ENCODE results near the gene OARD1. TPM values are rescaled to one million over a fixed set of nuclear protein-coding genes. Genes with fewer than 3 reads are reported as not detected.

OARD1 gene
- total and polyA plus RNA-seq, 2 experiments from 2014 or later, result 31.2 to 46.4 TPM

DNA sequence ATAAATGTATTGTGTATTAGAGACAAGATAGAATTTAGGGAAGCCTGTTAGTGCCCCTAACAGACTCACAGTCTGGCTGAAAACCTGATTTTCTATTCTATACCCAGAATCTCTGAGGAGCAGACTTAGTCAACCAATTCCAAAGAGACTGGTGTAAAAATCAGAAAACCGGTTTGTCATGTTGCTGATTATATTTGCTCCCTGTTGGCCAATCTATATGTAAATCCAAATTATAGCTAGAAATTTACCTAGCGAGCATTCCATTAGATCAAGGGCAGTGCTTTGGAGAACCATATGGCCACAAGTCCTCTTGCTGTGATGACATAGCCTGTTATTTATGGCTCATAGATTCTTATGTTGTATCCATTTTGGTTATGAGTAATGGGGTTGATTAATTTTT, 5.4 kb upstream of the OARD1 start:
- Histone ChIP-seq H3K4me3 (no peak overlapping the region), H3K79me2 (peaks cover 86% of the 10 kb centered on the region), H3K27ac (no peak overlapping the region), H3K9me2 (replicated peaks; ENCODE audit: insufficient read depth) (no peaks in the 10 kb centered on the region), H3K4me2 (no peak overlapping the region), H3K27me3 (no peaks in the 10 kb centered on the region), H4K20me1 (ENCODE audit: insufficient read depth, poor library complexity, severe bottlenecking) (peaks cover 47% of the 10 kb centered on the region), H3K36me3 (replicated peaks; ENCODE audit: insufficient read depth, low read depth) (no peaks in the 10 kb centered on the region), H3K4me1 (ENCODE audit: insufficient read depth) (peaks cover 15% of the 10 kb centered on the region), H2AFZ (no peak overlapping the region), H3K9me3 (ENCODE audit: low read depth) (no peaks in the 10 kb centered on the region)
- TF ChIP-seq EZH2 (IDR thresholded peaks at IDR 0.05; ENCODE audit: borderline replicate concordance) (no peak), EZH2phosphoT487 (IDR thresholded peaks at IDR 0.05; ENCODE audit: low read depth, severe bottlenecking, unreplicated experiment) (no peak)
- TF ChIP-seq, protein P1, sequence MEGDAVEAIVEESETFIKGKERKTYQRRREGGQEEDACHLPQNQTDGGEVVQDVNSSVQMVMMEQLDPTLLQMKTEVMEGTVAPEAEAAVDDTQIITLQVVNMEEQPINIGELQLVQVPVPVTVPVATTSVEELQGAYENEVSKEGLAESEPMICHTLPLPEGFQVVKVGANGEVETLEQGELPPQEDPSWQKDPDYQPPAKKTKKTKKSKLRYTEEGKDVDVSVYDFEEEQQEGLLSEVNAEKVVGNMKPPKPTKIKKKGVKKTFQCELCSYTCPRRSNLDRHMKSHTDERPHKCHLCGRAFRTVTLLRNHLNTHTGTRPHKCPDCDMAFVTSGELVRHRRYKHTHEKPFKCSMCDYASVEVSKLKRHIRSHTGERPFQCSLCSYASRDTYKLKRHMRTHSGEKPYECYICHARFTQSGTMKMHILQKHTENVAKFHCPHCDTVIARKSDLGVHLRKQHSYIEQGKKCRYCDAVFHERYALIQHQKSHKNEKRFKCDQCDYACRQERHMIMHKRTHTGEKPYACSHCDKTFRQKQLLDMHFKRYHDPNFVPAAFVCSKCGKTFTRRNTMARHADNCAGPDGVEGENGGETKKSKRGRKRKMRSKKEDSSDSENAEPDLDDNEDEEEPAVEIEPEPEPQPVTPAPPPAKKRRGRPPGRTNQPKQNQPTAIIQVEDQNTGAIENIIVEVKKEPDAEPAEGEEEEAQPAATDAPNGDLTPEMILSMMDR (IDR thresholded peaks at IDR 0.05; ENCODE audit: poor library complexity), result no peak
- DNase-seq (ENCODE audit: low spot score), result no peak
- 87% methylated on average over 2 of the region's 2 CpGs for WGBS (ENCODE audit: low lambda C conversion rate, missing lambda C conversion rate)

GRCh38 chr6:41075651-41076626, 3.8 kb upstream of the OARD1 start:
- no peak for DNase-seq (ENCODE audit: low spot score)
- TF ChIP-seq, protein P1 (IDR thresholded peaks at IDR 0.05; ENCODE audit: poor library complexity), result no peak
- TF ChIP-seq EZH2 (IDR thresholded peaks at IDR 0.05; ENCODE audit: borderline replicate concordance) (no peak), EZH2phosphoT487 (IDR thresholded peaks at IDR 0.05; ENCODE audit: low read depth, severe bottlenecking, unreplicated experiment) (no peak)
- Histone ChIP-seq H3K4me2 (peak overlapping the region; percentile 93), H3K79me2 (peaks cover 71% of the 10 kb centered on the region), H3K4me1 (ENCODE audit: insufficient read depth) (peaks cover 15% of the 10 kb centered on the region), H3K4me3 (no peak overlapping the region), H3K36me3 (replicated peaks; ENCODE audit: insufficient read depth, low read depth) (no peaks in the 10 kb centered on the region), H3K27me3 (no peaks in the 10 kb centered on the region), H2AFZ (no peak overlapping the region), H3K9me3 (ENCODE audit: low read depth) (no peaks in the 10 kb centered on the region), H4K20me1 (ENCODE audit: insufficient read depth, poor library complexity, severe bottlenecking) (peaks cover 47% of the 10 kb centered on the region), H3K9me2 (replicated peaks; ENCODE audit: insufficient read depth) (no peaks in the 10 kb centered on the region), H3K27ac (peak overlapping the region; percentile 4)
- 44% methylated on average over 4 of the region's 4 CpGs for WGBS (ENCODE audit: low lambda C conversion rate, missing lambda C conversion rate)

GRCh38 chr6:41074692-41075436, 2.7 kb upstream of the OARD1 start:
- peaks cover 46% of the 10 kb centered on the region for H4K20me1 ChIP-seq (ENCODE audit: insufficient read depth, poor library complexity, severe bottlenecking)
- peak overlapping the region; percentile 93 for H3K4me2 ChIP-seq
- DNase-seq (ENCODE audit: low spot score), result no peak
- TF ChIP-seq, protein P1 (IDR thresholded peaks at IDR 0.05; ENCODE audit: poor library complexity), result no peak
- TF ChIP-seq EZH2phosphoT487 (IDR thresholded peaks at IDR 0.05; ENCODE audit: low read depth, severe bottlenecking, unreplicated experiment) (no peak), EZH2 (IDR thresholded peaks at IDR 0.05; ENCODE audit: borderline replicate concordance) (no peak)
- H3K27me3 ChIP-seq, result no peaks in the 10 kb centered on the region
- 44% methylated on average over 11 of the region's 11 CpGs for WGBS (ENCODE audit: low lambda C conversion rate, missing lambda C conversion rate)
- H3K9me3 ChIP-seq (ENCODE audit: low read depth), result no peaks in the 10 kb centered on the region
- H3K27ac ChIP-seq, result peak overlapping the region; percentile 99
- H3K79me2 ChIP-seq, result peaks cover 71% of the 10 kb centered on the region
- H3K9me2 ChIP-seq (replicated peaks; ENCODE audit: insufficient read depth), result no peaks in the 10 kb centered on the region
- H3K4me1 ChIP-seq (ENCODE audit: insufficient read depth), result peaks cover 15% of the 10 kb centered on the region
- no peak overlapping the region for H2AFZ ChIP-seq
- no peak overlapping the region for H3K4me3 ChIP-seq
- H3K36me3 ChIP-seq (replicated peaks; ENCODE audit: insufficient read depth, low read depth), result no peaks in the 10 kb centered on the region
